Parathyroid adenoma (tissue), 2 donors: Measurements from ENCODE around the gene PRUNE2.
A peak's percentile ranks its signal among the peaks of the same experiment; 100 is the strongest.
"Not testable (repeated sequence)": the region's sequence is repeated elsewhere in the genome, so short reads cannot be mapped to it uniquely, and the experiment has no call there.

ENCODE experiments used
- H2AFZ ChIP-seq: fragments of 300-600 bp; sonication (generic); one replicate; pipeline ENCODE4 v1.7.0; 2017; ENCODE audit warnings: antibody characterized with exemption, mild to moderate bottlenecking
- H3K27ac ChIP-seq: fragments of 300-600 bp; sonication (generic); one replicate; pipeline ENCODE4 v1.7.0; 2017
- H3K27me3 ChIP-seq: fragments of 300-600 bp; sonication (generic); one replicate; pipeline ENCODE4 v1.7.0; 2017; ENCODE audit warnings: low read length; ENCODE audit not compliant: control insufficient read depth, insufficient read depth
- H3K36me3 ChIP-seq: fragments of 300-600 bp; sonication (generic); one replicate; pipeline ENCODE4 v1.7.0; 2017; ENCODE audit warnings: low read length; ENCODE audit not compliant: control insufficient read depth, insufficient read depth
- H3K4me1 ChIP-seq: fragments of 300-600 bp; sonication (generic); one replicate; pipeline ENCODE4 v1.7.0; 2017; ENCODE audit warnings: control low read depth
- H3K4me2 ChIP-seq: fragments of 300-600 bp; sonication (generic); one replicate; pipeline ENCODE4 v1.7.0; 2017; ENCODE audit warnings: low read length
- H3K4me3 ChIP-seq: fragments of 300-600 bp; sonication (generic); one replicate; pipeline ENCODE4 v1.7.0; 2017; ENCODE audit warnings: low read depth, low read length
- H3K79me2 ChIP-seq: fragments of 300-600 bp; sonication (generic); one replicate; pipeline ENCODE4 v1.7.0; 2017; ENCODE audit warnings: control low read depth
- H3K9ac ChIP-seq: fragments of 300-600 bp; sonication (generic); one replicate; pipeline ENCODE4 v1.7.0; 2017; ENCODE audit warnings: mild to moderate bottlenecking
- H3K9me3 ChIP-seq: fragments of 300-600 bp; sonication (generic); one replicate; pipeline ENCODE4 v1.7.0; 2017; ENCODE audit warnings: low read length; ENCODE audit not compliant: control insufficient read depth
- TF ChIP-seq, protein P1 (sequence below): fragments of 300-600 bp; sonication (generic); IDR thresholded peaks from one replicate; pipeline ENCODE4 v1.7.0; 2017; ENCODE audit warnings: antibody characterized with exemption, mild to moderate bottlenecking
- donor health status: primary hyperparathyroidism.

The PRUNE2 gene

GRCh38 chr9:76594764-76595424, 311.0 kb downstream of the PRUNE2 start:
- no peak overlapping the region for H3K27ac ChIP-seq
- H3K79me2 ChIP-seq: no peaks in the 10 kb centered on the region
- H3K9ac ChIP-seq: no peak overlapping the region
- no peaks in the 10 kb centered on the region for H3K4me1 ChIP-seq
- TF ChIP-seq, protein P1, sequence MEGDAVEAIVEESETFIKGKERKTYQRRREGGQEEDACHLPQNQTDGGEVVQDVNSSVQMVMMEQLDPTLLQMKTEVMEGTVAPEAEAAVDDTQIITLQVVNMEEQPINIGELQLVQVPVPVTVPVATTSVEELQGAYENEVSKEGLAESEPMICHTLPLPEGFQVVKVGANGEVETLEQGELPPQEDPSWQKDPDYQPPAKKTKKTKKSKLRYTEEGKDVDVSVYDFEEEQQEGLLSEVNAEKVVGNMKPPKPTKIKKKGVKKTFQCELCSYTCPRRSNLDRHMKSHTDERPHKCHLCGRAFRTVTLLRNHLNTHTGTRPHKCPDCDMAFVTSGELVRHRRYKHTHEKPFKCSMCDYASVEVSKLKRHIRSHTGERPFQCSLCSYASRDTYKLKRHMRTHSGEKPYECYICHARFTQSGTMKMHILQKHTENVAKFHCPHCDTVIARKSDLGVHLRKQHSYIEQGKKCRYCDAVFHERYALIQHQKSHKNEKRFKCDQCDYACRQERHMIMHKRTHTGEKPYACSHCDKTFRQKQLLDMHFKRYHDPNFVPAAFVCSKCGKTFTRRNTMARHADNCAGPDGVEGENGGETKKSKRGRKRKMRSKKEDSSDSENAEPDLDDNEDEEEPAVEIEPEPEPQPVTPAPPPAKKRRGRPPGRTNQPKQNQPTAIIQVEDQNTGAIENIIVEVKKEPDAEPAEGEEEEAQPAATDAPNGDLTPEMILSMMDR: no peak
- no peak overlapping the region for H3K4me2 ChIP-seq
- H3K27me3 ChIP-seq: no peaks in the 10 kb centered on the region
- no peak overlapping the region for H3K4me3 ChIP-seq
- no peaks in the 10 kb centered on the region for H3K9me3 ChIP-seq
- no peak overlapping the region for H2AFZ ChIP-seq
- no peaks in the 10 kb centered on the region for H3K36me3 ChIP-seq

- not testable (repeated sequence) for H3K79me2 ChIP-seq, H3K27ac ChIP-seq, H3K4me1 ChIP-seq, H3K4me2 ChIP-seq, H3K27me3 ChIP-seq, H3K36me3 ChIP-seq, H3K4me3 ChIP-seq, H2AFZ ChIP-seq, H3K9ac ChIP-seq, H3K9me3 ChIP-seq
Observed at GRCh38 chr9:76593961-76594735, 311.8 kb downstream of the PRUNE2 start.

DNA sequence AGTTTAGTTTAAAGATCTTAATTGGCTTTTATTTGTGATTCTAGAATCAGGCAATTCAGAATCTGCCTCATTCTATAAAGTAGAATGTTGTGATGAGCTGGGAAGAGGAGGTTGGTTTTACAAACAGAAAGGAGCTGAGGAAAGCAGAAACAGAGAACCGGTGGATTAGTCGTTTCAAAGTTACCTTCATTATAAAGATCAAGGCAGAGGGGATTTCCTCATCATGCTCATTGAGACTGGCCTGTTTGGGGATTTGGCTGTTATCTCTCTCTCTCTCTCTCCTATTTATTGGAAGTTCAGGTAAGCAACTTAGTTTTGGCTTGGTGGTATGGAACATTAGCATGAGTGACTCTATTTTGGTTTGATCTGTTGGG, 313.0 kb downstream of the PRUNE2 start:
- no peaks in the 10 kb centered on the region for H3K79me2 ChIP-seq
- H3K27ac ChIP-seq: peak overlapping the region; percentile 62
- no peak overlapping the region for H3K9ac ChIP-seq
- H3K4me3 ChIP-seq: no peak overlapping the region
- H3K27me3 ChIP-seq: no peaks in the 10 kb centered on the region
- peak overlapping the region; percentile 52 for H3K4me2 ChIP-seq
- H2AFZ ChIP-seq: peak overlapping the region; percentile 0
- no peaks in the 10 kb centered on the region for H3K4me1 ChIP-seq
- H3K36me3 ChIP-seq: no peaks in the 10 kb centered on the region
- H3K9me3 ChIP-seq: no peaks in the 10 kb centered on the region
- TF ChIP-seq, protein P1: no peak

DNA sequence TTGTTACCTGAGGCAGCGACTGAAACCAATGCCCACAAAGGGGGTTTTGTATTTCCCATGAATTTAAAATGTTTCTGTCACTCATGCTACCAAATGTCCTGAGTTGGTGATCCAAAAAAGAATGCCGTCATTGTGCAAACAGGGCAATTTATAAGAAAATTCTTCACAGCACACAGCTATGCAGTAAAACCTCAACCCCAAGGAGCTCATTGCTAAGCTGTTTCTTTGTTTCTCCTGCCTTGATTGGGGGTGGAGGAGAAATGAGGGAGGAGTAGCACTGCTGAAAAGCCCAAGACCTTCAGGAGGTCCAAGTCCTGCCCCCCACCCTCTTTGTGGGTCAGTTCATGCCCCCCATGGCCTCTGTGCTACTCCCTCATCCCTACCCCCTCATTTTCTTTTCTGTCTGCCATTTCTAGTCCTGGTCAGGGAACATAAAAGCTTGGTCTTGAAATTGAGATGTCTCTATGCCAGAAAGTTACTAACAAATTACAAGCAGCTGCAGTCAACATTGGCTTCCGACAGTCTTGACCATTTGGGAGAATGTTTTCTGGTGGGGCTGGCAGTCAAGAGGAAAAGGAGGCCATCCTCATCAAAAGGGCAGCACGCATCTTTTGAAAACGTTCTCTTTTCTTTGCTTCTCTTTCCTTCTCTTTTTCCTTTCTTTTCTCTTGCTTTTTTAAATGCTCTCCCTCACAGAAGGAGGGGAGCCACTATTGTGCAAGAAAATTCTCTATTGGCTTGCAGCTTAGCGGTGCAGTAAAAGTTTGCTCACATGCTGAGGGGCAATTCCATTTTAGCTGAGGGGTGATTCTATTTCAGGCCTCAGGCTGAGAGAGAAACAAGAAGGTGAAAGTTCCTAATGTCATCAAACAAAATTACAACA, 313.6 kb downstream of the PRUNE2 start:
- TF ChIP-seq, protein P1: no peak
- Histone ChIP-seq H3K4me2 (peak overlapping the region; percentile 52), H3K4me1 (no peaks in the 10 kb centered on the region), H3K27me3 (no peaks in the 10 kb centered on the region), H2AFZ (peak overlapping the region; percentile 0), H3K36me3 (no peaks in the 10 kb centered on the region), H3K9ac (no peak overlapping the region), H3K9me3 (no peaks in the 10 kb centered on the region), H3K27ac (peak overlapping the region; percentile 62), H3K79me2 (no peaks in the 10 kb centered on the region), H3K4me3 (no peak overlapping the region)
